Neural progenitor cell (in vitro differentiated cells): Measurements from ENCODE around the gene C20orf202. TPM values are rescaled to one million over a fixed set of nuclear protein-coding genes. Genes with fewer than 3 reads are reported as not detected.

ENCODE experiments used
- DNase-seq: peaks from one replicate; pipeline ENCODE4 v3.0.0-alpha.2; 2016; ENCODE audit warnings: low spot score
- H2AFZ ChIP-seq: fragments of 200-600 bp; sonication (generic); replicated peaks from 2 replicates; pipeline ENCODE4 v1.6.1; 2016; ENCODE audit warnings: antibody characterized with exemption
- H3F3A ChIP-seq: fragments of 200-600 bp; sonication (generic); 2 replicates; pipeline ENCODE4 v1.6.1; 2016; ENCODE audit warnings: antibody characterized with exemption, low read depth
- H3K27ac ChIP-seq: fragments of 200-600 bp; sonication (generic); 2 replicates; pipeline ENCODE4 v1.5.1; 2016; ENCODE audit warnings: mild to moderate bottlenecking
- H3K27me3 ChIP-seq: fragments of 200-600 bp; sonication (generic); 2 replicates; pipeline ENCODE4 v1.6.1; 2016; ENCODE audit warnings: mild to moderate bottlenecking, moderate library complexity
- H3K36me3 ChIP-seq: fragments of 200-600 bp; sonication (generic); 2 replicates; pipeline ENCODE4 v1.5.1; 2016
- H3K4me1 ChIP-seq: fragments of 200-600 bp; sonication (generic); 2 replicates; pipeline ENCODE4 v1.6.1; 2016; ENCODE audit warnings: mixed run types
- H3K4me2 ChIP-seq: fragments of 200-600 bp; sonication (generic); 2 replicates; pipeline ENCODE4 v1.6.1; 2016
- H3K4me3 ChIP-seq: fragments of 200-600 bp; sonication (generic); 2 replicates; pipeline ENCODE4 v1.5.1; 2016
- H3K79me2 ChIP-seq: fragments of 200-600 bp; sonication (generic); 2 replicates; pipeline ENCODE4 v1.6.1; 2016; ENCODE audit warnings: low read depth
- H3K9ac ChIP-seq: fragments of 200-600 bp; sonication (generic); 2 replicates; pipeline ENCODE4 v1.6.1; 2016
- H3K9me3 ChIP-seq: fragments of 200-600 bp; sonication (generic); 2 replicates; pipeline ENCODE4 v1.5.1; 2016; ENCODE audit warnings: low read depth
- H4K20me1 ChIP-seq: fragments of 200-600 bp; sonication (generic); 2 replicates; pipeline ENCODE4 v1.6.1; 2016; ENCODE audit warnings: low read depth
- H3K27ac Mint-ChIP-seq: 3 replicates; pipeline ENCODE4 v1.8.0; 2021; ENCODE audit warnings: mixed read lengths
- H3K27me3 Mint-ChIP-seq: 2 replicates; pipeline ENCODE4 v1.8.0; 2022; ENCODE audit warnings: low read depth, mild to moderate bottlenecking, inconsistent platforms, moderate library complexity, mixed read lengths; ENCODE audit not compliant: insufficient read depth
- H3K36me3 Mint-ChIP-seq: 3 replicates; pipeline ENCODE4 v1.8.0; 2021; ENCODE audit warnings: mixed read lengths
- H3K4me1 Mint-ChIP-seq: 3 replicates; pipeline ENCODE4 v1.8.0; 2021; ENCODE audit warnings: mixed read lengths
- H3K4me3 Mint-ChIP-seq: 3 replicates; pipeline ENCODE4 v1.8.0; 2021; ENCODE audit warnings: mild to moderate bottlenecking, moderate library complexity, mixed read lengths
- H3K9me3 Mint-ChIP-seq: 3 replicates; pipeline ENCODE4 v1.8.0; 2020; ENCODE audit warnings: mixed read lengths
- EZH2 ChIP-seq: fragments of 200-600 bp; sonication (generic); IDR thresholded peaks from 2 replicates; pipeline ENCODE4 v1.6.1; 2017; ENCODE audit warnings: antibody characterized with exemption, mild to moderate bottlenecking, moderate library complexity
- EZH2phosphoT487 ChIP-seq: fragments of 200-600 bp; sonication (generic); IDR thresholded peaks from 2 replicates; pipeline ENCODE4 v1.6.1; 2017; ENCODE audit warnings: antibody characterized with exemption
- total RNA-seq: library from RNA; depleted of rRNA; stranded (reverse); fragments of >200 nt; gene quantifications from 2 replicates; pipeline ENCODE4 v1.2.3, GENCODE V29; 2015; ENCODE audit warnings: low replicate concordance
- TF ChIP-seq, protein P1 (sequence below): fragments of 200-600 bp; sonication (generic); IDR thresholded peaks from 2 replicates; pipeline ENCODE4 v1.5.1; 2017; ENCODE audit warnings: antibody characterized with exemption, mild to moderate bottlenecking

The C20orf202 gene
- total RNA-seq, 1 donor from 2014 or later: not detected

DNA sequence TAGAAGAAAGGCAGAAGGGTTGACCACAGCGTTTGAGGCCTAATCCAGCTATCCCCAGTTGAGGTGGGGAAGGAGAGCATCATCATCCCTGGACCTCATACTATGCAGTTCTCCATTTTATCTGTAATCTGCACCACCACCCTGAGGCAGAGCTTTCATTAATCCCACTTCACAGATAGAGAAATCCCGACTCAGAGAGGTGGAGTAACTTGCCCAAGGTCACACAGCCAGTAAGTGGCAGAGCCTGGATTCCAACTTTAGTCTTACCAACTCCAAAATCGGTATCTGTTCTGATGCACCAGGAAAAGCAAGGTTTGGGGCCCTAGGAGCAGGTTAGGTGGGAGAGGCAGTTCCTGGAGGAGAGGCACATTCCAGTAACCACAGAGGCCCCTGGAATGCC, 25.2 kb upstream of the C20orf202 start:
- peaks cover 24% of the 10 kb centered on the region for H4K20me1 ChIP-seq
- DNase-seq: no peak
- H3K9me3 Mint-ChIP-seq: no peaks in the 10 kb centered on the region
- H3F3A ChIP-seq: no peaks in the 10 kb centered on the region
- H3K4me3 ChIP-seq: no peak overlapping the region
- H3K4me3 Mint-ChIP-seq: no peak overlapping the region
- no peaks in the 10 kb centered on the region for H3K9me3 ChIP-seq
- peaks cover 7% of the 10 kb centered on the region for H3K4me1 ChIP-seq
- no peak overlapping the region for H3K27ac Mint-ChIP-seq
- H3K9ac ChIP-seq: no peak overlapping the region
- H3K4me2 ChIP-seq: no peak overlapping the region
- peaks cover 10% of the 10 kb centered on the region for H3K27me3 ChIP-seq
- H3K79me2 ChIP-seq: no peaks in the 10 kb centered on the region
- H3K36me3 ChIP-seq: no peaks in the 10 kb centered on the region
- peaks cover 3% of the 10 kb centered on the region for H3K4me1 Mint-ChIP-seq
- no peak overlapping the region for H2AFZ ChIP-seq
- no peak overlapping the region for H3K27ac ChIP-seq
- peaks cover 11% of the 10 kb centered on the region for H3K27me3 Mint-ChIP-seq
- TF ChIP-seq, protein P1, sequence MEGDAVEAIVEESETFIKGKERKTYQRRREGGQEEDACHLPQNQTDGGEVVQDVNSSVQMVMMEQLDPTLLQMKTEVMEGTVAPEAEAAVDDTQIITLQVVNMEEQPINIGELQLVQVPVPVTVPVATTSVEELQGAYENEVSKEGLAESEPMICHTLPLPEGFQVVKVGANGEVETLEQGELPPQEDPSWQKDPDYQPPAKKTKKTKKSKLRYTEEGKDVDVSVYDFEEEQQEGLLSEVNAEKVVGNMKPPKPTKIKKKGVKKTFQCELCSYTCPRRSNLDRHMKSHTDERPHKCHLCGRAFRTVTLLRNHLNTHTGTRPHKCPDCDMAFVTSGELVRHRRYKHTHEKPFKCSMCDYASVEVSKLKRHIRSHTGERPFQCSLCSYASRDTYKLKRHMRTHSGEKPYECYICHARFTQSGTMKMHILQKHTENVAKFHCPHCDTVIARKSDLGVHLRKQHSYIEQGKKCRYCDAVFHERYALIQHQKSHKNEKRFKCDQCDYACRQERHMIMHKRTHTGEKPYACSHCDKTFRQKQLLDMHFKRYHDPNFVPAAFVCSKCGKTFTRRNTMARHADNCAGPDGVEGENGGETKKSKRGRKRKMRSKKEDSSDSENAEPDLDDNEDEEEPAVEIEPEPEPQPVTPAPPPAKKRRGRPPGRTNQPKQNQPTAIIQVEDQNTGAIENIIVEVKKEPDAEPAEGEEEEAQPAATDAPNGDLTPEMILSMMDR: no peak
- TF ChIP-seq EZH2 (no peak), EZH2phosphoT487 (no peak)
- peaks cover 13% of the 10 kb centered on the region for H3K36me3 Mint-ChIP-seq

DNA sequence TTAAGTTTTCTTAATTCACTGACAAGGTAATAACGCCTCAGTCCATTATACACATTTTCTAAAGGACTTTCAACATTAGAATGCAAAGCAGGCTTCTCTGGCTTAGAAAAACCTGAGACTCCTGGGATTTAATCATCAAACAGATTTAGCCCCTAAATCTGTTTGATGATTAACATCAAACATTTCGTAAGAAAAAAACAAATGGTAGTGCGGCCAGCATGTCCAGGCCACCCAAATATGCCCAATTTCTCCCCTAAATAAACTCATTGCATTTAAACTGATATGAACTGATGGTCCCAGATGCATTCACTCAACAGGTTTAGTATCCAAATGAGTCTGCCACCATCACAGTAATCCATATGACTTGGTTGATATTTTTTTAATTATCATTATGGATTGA, 24.6 kb upstream of the C20orf202 start:
- DNase-seq: no peak
- H3K27me3 Mint-ChIP-seq: peaks cover 15% of the 10 kb centered on the region
- no peaks in the 10 kb centered on the region for H3K4me1 Mint-ChIP-seq
- Histone ChIP-seq H3K79me2 (no peaks in the 10 kb centered on the region), H3K4me1 (peaks cover 3% of the 10 kb centered on the region), H2AFZ (no peak overlapping the region), H3F3A (peaks cover 3% of the 10 kb centered on the region), H3K27me3 (peaks cover 15% of the 10 kb centered on the region), H3K4me3 (no peak overlapping the region), H3K27ac (no peak overlapping the region), H3K9me3 (no peaks in the 10 kb centered on the region), H3K9ac (no peak overlapping the region), H3K36me3 (no peaks in the 10 kb centered on the region), H4K20me1 (peaks cover 19% of the 10 kb centered on the region), H3K4me2 (no peak overlapping the region)
- H3K9me3 Mint-ChIP-seq: no peaks in the 10 kb centered on the region
- peaks cover 13% of the 10 kb centered on the region for H3K36me3 Mint-ChIP-seq
- TF ChIP-seq EZH2 (no peak), EZH2phosphoT487 (no peak)
- TF ChIP-seq, protein P1: no peak
- H3K4me3 Mint-ChIP-seq: no peak overlapping the region
- H3K27ac Mint-ChIP-seq: no peak overlapping the region

DNA sequence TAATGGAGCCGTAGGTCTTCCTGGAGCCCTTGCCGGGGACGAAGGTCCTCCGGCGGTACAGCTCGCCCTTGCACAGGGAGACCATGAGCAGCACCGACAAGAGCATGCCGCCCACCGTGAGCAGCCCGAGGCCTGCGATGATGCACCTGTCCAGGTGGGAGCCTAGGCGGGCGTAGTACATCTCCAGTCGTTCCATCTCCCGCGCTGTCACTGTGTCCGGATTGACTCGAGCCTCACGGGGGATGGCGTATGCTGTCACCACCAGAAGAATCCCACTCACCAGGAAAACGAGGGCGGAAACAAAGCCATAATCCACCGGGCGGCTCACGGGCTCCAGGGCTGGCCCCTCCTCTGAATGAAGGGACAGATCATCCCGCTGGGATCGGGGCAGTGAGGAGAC, 22.3 kb upstream of the C20orf202 start:
- Mint-ChIP-seq H3K27ac (no peak overlapping the region), H3K4me1 (peaks cover 9% of the 10 kb centered on the region), H3K4me3 (no peak overlapping the region), H3K36me3 (peaks cover 6% of the 10 kb centered on the region), H3K9me3 (no peaks in the 10 kb centered on the region), H3K27me3 (peaks cover 25% of the 10 kb centered on the region)
- Histone ChIP-seq H2AFZ (no peak overlapping the region), H3K36me3 (no peaks in the 10 kb centered on the region), H3K27me3 (peaks cover 38% of the 10 kb centered on the region), H3K4me2 (no peak overlapping the region), H4K20me1 (peaks cover 16% of the 10 kb centered on the region), H3K4me3 (no peak overlapping the region), H3F3A (peaks cover 6% of the 10 kb centered on the region), H3K27ac (no peak overlapping the region), H3K79me2 (no peaks in the 10 kb centered on the region), H3K9me3 (no peaks in the 10 kb centered on the region), H3K4me1 (peaks cover 5% of the 10 kb centered on the region), H3K9ac (no peak overlapping the region)
- TF ChIP-seq, protein P1: no peak
- TF ChIP-seq EZH2: no peak
- no peak for TF ChIP-seq EZH2phosphoT487
- no peak for DNase-seq
